ENCODE measurements around the gene CAPRIN2.

Gene CAPRIN2

GRCh38 chr12:30678221-30678620, 76.5 kb downstream of the CAPRIN2 start:
- H3K9me3 ChIP-seq (ENCODE audit: control insufficient read depth, insufficient read depth, low read length), result peaks cover 2% of the 10 kb centered on the region; the same call in 1 of the 2 replicates
- H3K36me3 ChIP-seq (ENCODE audit: insufficient read depth, low read length), result no peaks in the 10 kb centered on the region

GRCh38 chr12:30661210-30661609, 93.5 kb downstream of the CAPRIN2 start:
- Histone ChIP-seq H3K4me1 (ENCODE audit: insufficient read depth, low read length) (no peaks in the 10 kb centered on the region), H3K9me3 (ENCODE audit: control insufficient read depth, insufficient read depth, low read length) (no peaks in the 10 kb centered on the region), H3K36me3 (ENCODE audit: insufficient read depth, low read length) (peaks cover 2% of the 10 kb centered on the region; the same call in 1 of the 2 replicates), H3K9ac (ENCODE audit: low read depth, low read length) (no peak overlapping the region)

More at GRCh38 chr12:30678221-30678620, 76.5 kb downstream of the CAPRIN2 start:
- Histone ChIP-seq H3K4me1 (ENCODE audit: insufficient read depth, low read length) (no peaks in the 10 kb centered on the region), H3K9ac (ENCODE audit: low read depth, low read length) (no peak overlapping the region)
